ENCODE measurements around the gene PVALEF.
A peak's percentile ranks its signal among the peaks of the same experiment; 100 is the strongest.
"Not testable (repeated sequence)": the region's sequence is repeated elsewhere in the genome, so short reads cannot be mapped to it uniquely, and the experiment has no call there.

Gene PVALEF

GRCh38 chr17:81219476-81220180, 54.3 kb downstream of the PVALEF start:
- no peak for DNase-seq (ENCODE audit: low read depth)

GRCh38 chr17:81221371-81221841, 56.1 kb downstream of the PVALEF start:
- DNase-seq (ENCODE audit: low read depth), result no peak

- DNase-seq (ENCODE audit: low read depth), result no peak
These were observed 56.7 kb downstream of the PVALEF start for GRCh38 chr17:81221842-81222619.

GRCh38 chr17:81222620-81222905, 57.3 kb downstream of the PVALEF start:
- no peak for DNase-seq (ENCODE audit: low read depth)

- peak; percentile 99 for DNase-seq (ENCODE audit: low read depth)
These were observed 57.8 kb downstream of the PVALEF start, which contains the start of gene CEP131 for GRCh38 chr17:81222906-81223761. Gene CEP131, minus strand, starts transcription at chr17:81222965. Its CDS starts 2,909 bp downstream, at chr17:81220056.

GRCh38 chr17:81223762-81224130, 58.4 kb downstream of the PVALEF start:
- no peak for DNase-seq (ENCODE audit: low read depth)

- not testable (repeated sequence) for DNase-seq (ENCODE audit: low read depth)
These were observed 62.3 kb downstream of the PVALEF start for GRCh38 chr17:81227630-81228029.

- DNase-seq (ENCODE audit: low read depth), result no peak
These were observed 63.1 kb downstream of the PVALEF start for GRCh38 chr17:81228420-81228819.

- DNase-seq (ENCODE audit: low read depth), result no peak
These were observed 63.7 kb downstream of the PVALEF start for GRCh38 chr17:81228834-81229665.

- DNase-seq (ENCODE audit: low read depth), result no peak
These were observed 64.3 kb downstream of the PVALEF start for GRCh38 chr17:81229666-81229920.

- no peak for DNase-seq (ENCODE audit: low read depth)
These were observed 64.9 kb downstream of the PVALEF start for GRCh38 chr17:81230043-81230820.

GRCh38 chr17:81231121-81231645, 65.9 kb downstream of the PVALEF start:
- DNase-seq (ENCODE audit: low read depth), result no peak

- no peak for DNase-seq (ENCODE audit: low read depth)
These were observed 66.7 kb downstream of the PVALEF start for GRCh38 chr17:81231766-81232581.
